Heart left ventricle (tissue), 13 donors: ENCODE results near the gene WIPI1.

Source experiments
- CTCF ChIP-seq, 12 donors: fragments of 200-600 bp; sonication (generic) in 4 of 12; IDR thresholded peaks; one replicate each; pipeline versions ENCODE4 v1.5.0 to v1.8.0; 2018 to 2022; ENCODE audit warnings: antibody characterized with exemption in 12 of 12, mild to moderate bottlenecking in 5 of 12
- POLR2A ChIP-seq, 2 donors: fragments of 450-650 bp; IDR thresholded peaks; one replicate each; pipeline ENCODE4 v1.6.1; 2017; ENCODE audit warnings: antibody characterized with exemption in 2 of 2, mild to moderate bottlenecking in 2 of 2, moderate library complexity in 2 of 2
- donor health status: ischemic (EF 13 %, LVEDD 7.1; RV severe dilation, severe dysfunction).
- donor health status: DM: no; HTN: yes; CAD: no.
- donor health status: DM: no; HTN: no; CAD: no.
- donor health status: ischemic (EF 25% LVEDD 6.9; RV normal size, moderate dysfunction).
- donor health status: ischemic (EF 25% LVEDD 5.7; RV mildly dilated, moderate dysfunction).
- donor health status: ischemic (EF 35%, LVEDD 5.7; RV mildly dilated, moderate dysfunction).
- donor health status: nonischemic (EF 11% LVEDD 7.7; RV severe dilation, severe dysfunction).
- donor health status: DM: yes; HTN: yes; CAD: no.
- donor health status: PGD.
- donor health status: ischemic (EF 29% LVEDD 5.4; RV normal size, mild dysfunction).
- donor health status: nonischemic (EF 23%, LVEDD 6.1; RV moderate dilation, normal function).

- TF ChIP-seq POLR2A (IDR thresholded peaks at IDR 0.05), result no peak
- no peak for TF ChIP-seq CTCF (IDR thresholded peaks at IDR 0.05)
Observed at GRCh38 chr17:68379692-68380677, 77.3 kb downstream of the WIPI1 start.
